IMR-90 (cell line): ENCODE data around the gene PLA2G2D. TPM values are rescaled to one million over a fixed set of nuclear protein-coding genes. Genes with fewer than 3 reads are reported as not detected.

Experiments
- ATAC-seq: fragments of 200-7000 bp; cut with Tn5 transposase; 2 replicates; pipeline ENCODE4 v1.9.1; 2020; ENCODE audit warnings: low read depth, mild to moderate bottlenecking, moderate library complexity
- BruUV-seq: library from RNA; stranded (reverse); fragments of 400-500 nt; replicated peaks from 2 replicates; lab custom pipeline; 2021; lab: Mats Ljungman, UMichigan
- CTCF ChIA-PET: fragments of 300-600 bp; formaldehyde crosslinking; extraction: SDS; loops from one replicate; lab custom pipeline; 2021; ENCODE audit warnings: antibody characterized with exemption; lab: Yijun Ruan, JAX
- POLR2A ChIA-PET: fragments of 300-600 bp; sonication (Branson Sonifier 250); formaldehyde crosslinking; loops from one replicate; lab custom pipeline; 2022; ENCODE audit warnings: antibody characterized with exemption; ENCODE audit not compliant: unreplicated experiment; lab: Charles Lee
- DNase-seq: peaks from one replicate; pipeline ENCODE4 v3.0.0; 2013
- H2AFZ ChIP-seq: replicated peaks from 2 replicates; pipeline ENCODE3; 2013; ENCODE audit warnings: low read length, mild to moderate bottlenecking; ENCODE audit not compliant: poor library complexity
- H2AK5ac ChIP-seq: 2 replicates; pipeline ENCODE4 v1.6.1; 2013; ENCODE audit warnings: low read depth, low read length, inconsistent platforms
- H2AK9ac ChIP-seq: replicated peaks from 2 replicates; pipeline ENCODE3; 2013; ENCODE audit warnings: mild to moderate bottlenecking, low read depth, low read length, moderate library complexity; ENCODE audit not compliant: poor library complexity
- H2BK120ac ChIP-seq: 2 replicates; pipeline ENCODE4 v1.6.1; 2013; ENCODE audit warnings: low read depth, low read length, inconsistent platforms
- H2BK15ac ChIP-seq: 3 replicates; pipeline ENCODE4 v1.6.1; 2013; ENCODE audit warnings: low read depth, low read length, inconsistent platforms
- H2BK20ac ChIP-seq: 2 replicates; pipeline ENCODE4 v1.6.1; 2013; ENCODE audit warnings: low read depth, mild to moderate bottlenecking, inconsistent platforms, low read length, moderate library complexity
- H2BK5ac ChIP-seq: 2 replicates; pipeline ENCODE4 v1.6.1; 2013; ENCODE audit warnings: mild to moderate bottlenecking, low read depth, low read length, inconsistent platforms; ENCODE audit not compliant: poor library complexity, severe bottlenecking
- H3K14ac ChIP-seq: replicated peaks from 2 replicates; pipeline ENCODE4 v1.6.1; 2013; ENCODE audit warnings: low read depth, low read length, inconsistent platforms
- H3K18ac ChIP-seq: 2 replicates; pipeline ENCODE4 v1.6.1; 2013; ENCODE audit warnings: low read depth, low read length, control low read depth
- H3K23ac ChIP-seq: 2 replicates; pipeline ENCODE4 v1.6.1; 2013; ENCODE audit warnings: low read depth, low read length, inconsistent platforms
- H3K27ac ChIP-seq: 2 replicates; pipeline ENCODE4 v1.5.1; 2013; ENCODE audit warnings: mild to moderate bottlenecking, control low read depth, low read length; ENCODE audit not compliant: insufficient read depth
- H3K27me3 ChIP-seq: 2 replicates; pipeline ENCODE4 v1.6.1; 2013; ENCODE audit warnings: low read length; ENCODE audit not compliant: control insufficient read depth, insufficient read depth
- H3K36me3 ChIP-seq: 2 replicates; pipeline ENCODE4 v1.6.1; 2013; ENCODE audit warnings: low read length, mixed read lengths; ENCODE audit not compliant: control insufficient read depth, insufficient read depth
- H3K4ac ChIP-seq: 2 replicates; pipeline ENCODE4 v1.6.1; 2013; ENCODE audit warnings: low read depth, low read length, inconsistent platforms
- H3K4me1 ChIP-seq: 2 replicates; pipeline ENCODE4 v1.6.1; 2013; ENCODE audit warnings: low read length, mixed read lengths; ENCODE audit not compliant: control insufficient read depth, insufficient read depth
- H3K4me2 ChIP-seq: 2 replicates; pipeline ENCODE4 v1.6.1; 2013; ENCODE audit warnings: low read depth, mild to moderate bottlenecking, control low read depth, low read length, moderate library complexity
- H3K4me3 ChIP-seq: 2 replicates; pipeline ENCODE4 v1.5.1; 2013; ENCODE audit warnings: low read depth, mild to moderate bottlenecking, control low read depth, low read length, moderate library complexity; ENCODE audit not compliant: insufficient read depth
- H3K56ac ChIP-seq: 2 replicates; pipeline ENCODE4 v1.6.1; 2013; ENCODE audit warnings: low read length, inconsistent platforms; ENCODE audit not compliant: insufficient read depth; ENCODE audit errors: extremely low read depth
- H3K79me1 ChIP-seq, 2 experiments: 2 replicates each; pipeline ENCODE4 v1.6.1; 2013; ENCODE audit warnings: low read length in 2 of 2, inconsistent platforms in 1 of 2, low read depth in 1 of 2
- H3K9ac ChIP-seq: 2 replicates; pipeline ENCODE4 v1.6.1; 2013; ENCODE audit warnings: low read depth, low read length, control low read depth
- H3K9me1 ChIP-seq: 2 replicates; pipeline ENCODE4 v1.6.1; 2013; ENCODE audit warnings: low read length, inconsistent platforms; ENCODE audit not compliant: insufficient read depth
- H3K9me3 ChIP-seq: 2 replicates; pipeline ENCODE4 v1.6.1; 2013; ENCODE audit warnings: low read length; ENCODE audit not compliant: control insufficient read depth, insufficient read depth
- H4K20me1 ChIP-seq: 2 replicates; pipeline ENCODE4 v1.6.1; 2013; ENCODE audit warnings: low read length, inconsistent platforms; ENCODE audit not compliant: insufficient read depth
- H4K5ac ChIP-seq: 2 replicates; pipeline ENCODE4 v1.6.1; 2013; ENCODE audit warnings: mild to moderate bottlenecking, low read depth, low read length, control low read depth
- H4K8ac ChIP-seq, 2 experiments: 2 replicates each; pipeline ENCODE4 v1.6.1; 2013; ENCODE audit warnings: low read depth in 2 of 2, low read length in 2 of 2, control low read depth in 1 of 2, inconsistent platforms in 1 of 2
- H4K91ac ChIP-seq: 2 replicates; pipeline ENCODE4 v1.6.1; 2013; ENCODE audit warnings: low read depth, low read length, inconsistent platforms; ENCODE audit not compliant: insufficient read depth
- BHLHE40 ChIP-seq: fragments of 150-350 bp; IDR thresholded peaks from 2 replicates; pipeline ENCODE4 v1.6.1; 2016; ENCODE audit warnings: mild to moderate bottlenecking, low read depth, low read length
- CEBPB ChIP-seq: IDR thresholded peaks from 2 replicates; pipeline ENCODE4 v1.6.1; 2012; ENCODE audit warnings: low read depth, low read length, improper control_type of control experiment
- FOS ChIP-seq: fragments of 150-350 bp; IDR thresholded peaks from 2 replicates; pipeline ENCODE4 v1.6.1; 2016; ENCODE audit warnings: low read depth, low read length
- MAFK ChIP-seq: IDR thresholded peaks from 2 replicates; pipeline ENCODE4 v1.6.1; 2012; ENCODE audit warnings: low read depth, low read length, improper control_type of control experiment
- MXI1 ChIP-seq: IDR thresholded peaks from 2 replicates; pipeline ENCODE4 v1.6.1; 2012; ENCODE audit warnings: low read depth, mild to moderate bottlenecking, low read length, moderate library complexity, borderline replicate concordance
- RAD21 ChIP-seq: IDR thresholded peaks from 2 replicates; pipeline ENCODE4 v1.6.1; 2012; ENCODE audit warnings: low read length, improper control_type of control experiment
- RCOR1 ChIP-seq: IDR thresholded peaks from 2 replicates; pipeline ENCODE4 v1.6.1; 2012; ENCODE audit warnings: mild to moderate bottlenecking, low read length, improper control_type of control experiment; ENCODE audit not compliant: insufficient replicate concordance
- WGBS, 2 experiments: methylation state at CpG; one replicate each; pipeline versions ENCODE4 v1.1.5 to v1.1.7; 2013; ENCODE audit warnings: missing lambda C conversion rate in 2 of 2; ENCODE audit not compliant: insufficient read length in 1 of 2; ENCODE audit errors: extremely low coverage in 2 of 2; 5-methylcytosine and 5-hydroxymethylcytosine counted together
- dilution Hi-C: fragments of 300-500 bp; cut with HindIII; formaldehyde crosslinking; loops from one replicate; pipeline ENCODE4 v1.14.3; 2018; ENCODE audit warnings: low sequenced_read_pairs; ENCODE audit not compliant: unreplicated experiment
- in situ Hi-C: fragments of 300-500 bp; cut with MboI; formaldehyde crosslinking; loops from 3 replicates; pipeline ENCODE4 v1.14.3; 2019; ENCODE audit warnings: low sequenced_read_pairs, inconsistent platforms, mixed read lengths
- intact Hi-C: fragments of 100-400 bp; cut with micrococcal nuclease; formaldehyde crosslinking; loops from 2 replicates; pipeline ENCODE4 v1.10.0; 2022
- polyA plus RNA-seq, 3 experiments: library from polyadenylated mRNA; depleted of rRNA; stranded (reverse); fragments of >200 nt; gene quantifications; 2 replicates each; pipeline ENCODE4 v1.2.3, GENCODE V29; 2012; ENCODE audit warnings: low replicate concordance in 1 of 3
- total RNA-seq: library from RNA; depleted of rRNA; stranded (reverse); fragments of >200 nt; gene quantifications from 2 replicates; pipeline ENCODE4 v1.2.3, GENCODE V29; 2012
- TF ChIP-seq, protein P1 (sequence below): conservative IDR thresholded peaks from 2 replicates; pipeline ENCODE4 v1.5.1; 2012; ENCODE audit warnings: mild to moderate bottlenecking, low read depth, low read length, improper control_type of control experiment
- TF ChIP-seq, protein P2 (sequence below): fragments of 150-350 bp; IDR thresholded peaks from 2 replicates; pipeline ENCODE4 v1.6.1; 2017; ENCODE audit warnings: mild to moderate bottlenecking, antibody characterized with exemption, low read length, low read depth

The PLA2G2D gene
- total and polyA plus RNA-seq, 2 of the 4 experiments (the other 2 are of a cell fraction) = not detected

DNA sequence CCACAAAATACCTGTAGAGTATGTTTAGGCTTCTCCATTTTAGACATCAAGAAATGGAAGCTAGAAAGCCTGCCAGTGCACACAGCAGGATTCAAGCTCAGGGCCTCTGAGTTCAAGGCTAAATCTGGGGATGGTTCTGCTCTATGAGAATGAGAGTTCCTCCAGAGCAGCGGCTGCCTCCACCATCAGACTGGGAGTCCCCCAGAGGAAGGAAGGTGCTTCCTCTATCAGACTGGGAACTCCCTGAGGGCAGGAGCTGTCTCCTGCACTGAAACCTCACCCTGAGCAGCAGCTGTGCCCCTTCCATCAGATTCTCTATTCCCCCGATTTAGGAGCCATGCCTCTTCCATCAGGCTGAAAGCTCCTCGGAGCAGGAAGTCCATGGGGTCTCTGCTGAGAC is 29.2 kb downstream of the PLA2G2D start:
- BruUV-seq = no TSS peak
- H3K4me2 ChIP-seq = no peak overlapping the region

More for the DNA sequence above, 29.2 kb downstream of the PLA2G2D start:
- H2AK5ac ChIP-seq = no peak overlapping the region
- in situ Hi-C loops = no loop called here
- no peak for TF ChIP-seq FOS
- TF ChIP-seq BHLHE40 = no peak
- no peak for TF ChIP-seq MAFK
- TF ChIP-seq MXI1 = no peak
- no peak for TF ChIP-seq RCOR1
- TF ChIP-seq, protein P1, sequence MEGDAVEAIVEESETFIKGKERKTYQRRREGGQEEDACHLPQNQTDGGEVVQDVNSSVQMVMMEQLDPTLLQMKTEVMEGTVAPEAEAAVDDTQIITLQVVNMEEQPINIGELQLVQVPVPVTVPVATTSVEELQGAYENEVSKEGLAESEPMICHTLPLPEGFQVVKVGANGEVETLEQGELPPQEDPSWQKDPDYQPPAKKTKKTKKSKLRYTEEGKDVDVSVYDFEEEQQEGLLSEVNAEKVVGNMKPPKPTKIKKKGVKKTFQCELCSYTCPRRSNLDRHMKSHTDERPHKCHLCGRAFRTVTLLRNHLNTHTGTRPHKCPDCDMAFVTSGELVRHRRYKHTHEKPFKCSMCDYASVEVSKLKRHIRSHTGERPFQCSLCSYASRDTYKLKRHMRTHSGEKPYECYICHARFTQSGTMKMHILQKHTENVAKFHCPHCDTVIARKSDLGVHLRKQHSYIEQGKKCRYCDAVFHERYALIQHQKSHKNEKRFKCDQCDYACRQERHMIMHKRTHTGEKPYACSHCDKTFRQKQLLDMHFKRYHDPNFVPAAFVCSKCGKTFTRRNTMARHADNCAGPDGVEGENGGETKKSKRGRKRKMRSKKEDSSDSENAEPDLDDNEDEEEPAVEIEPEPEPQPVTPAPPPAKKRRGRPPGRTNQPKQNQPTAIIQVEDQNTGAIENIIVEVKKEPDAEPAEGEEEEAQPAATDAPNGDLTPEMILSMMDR = no peak
- TF ChIP-seq, protein P2, sequence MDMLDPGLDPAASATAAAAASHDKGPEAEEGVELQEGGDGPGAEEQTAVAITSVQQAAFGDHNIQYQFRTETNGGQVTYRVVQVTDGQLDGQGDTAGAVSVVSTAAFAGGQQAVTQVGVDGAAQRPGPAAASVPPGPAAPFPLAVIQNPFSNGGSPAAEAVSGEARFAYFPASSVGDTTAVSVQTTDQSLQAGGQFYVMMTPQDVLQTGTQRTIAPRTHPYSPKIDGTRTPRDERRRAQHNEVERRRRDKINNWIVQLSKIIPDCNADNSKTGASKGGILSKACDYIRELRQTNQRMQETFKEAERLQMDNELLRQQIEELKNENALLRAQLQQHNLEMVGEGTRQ = no peak
- TF ChIP-seq RAD21 = no peak
- TF ChIP-seq CEBPB = no peak
- no peak overlapping the region for H4K91ac ChIP-seq
- H3K14ac ChIP-seq = no peak overlapping the region
- ChIA-PET CTCF (no interaction called here), POLR2A (no interaction called here)
- H2BK15ac ChIP-seq = no peak overlapping the region
- no peak for ATAC-seq
- no peaks in the 10 kb centered on the region for H3K36me3 ChIP-seq
- WGBS, 2 experiments = 71% methylated on average over 2 of the region's 3 CpGs; no CpG with 5 or more reads in 1 of the 2 experiments
- H2AFZ ChIP-seq = no peak overlapping the region
- H3K79me1 ChIP-seq = no peaks in the 10 kb centered on the region
- no peak overlapping the region for H3K18ac ChIP-seq
- DNase-seq = no peak
- H3K4me1 ChIP-seq = no peaks in the 10 kb centered on the region
- peaks cover 31% of the 10 kb centered on the region for H3K27me3 ChIP-seq
- H2AK9ac ChIP-seq = no peak overlapping the region
- no peak overlapping the region for H2BK5ac ChIP-seq
- H3K23ac ChIP-seq = no peak overlapping the region
- H2BK120ac ChIP-seq = no peak overlapping the region
- no peaks in the 10 kb centered on the region for H3K9me1 ChIP-seq
- no peak overlapping the region for H2BK20ac ChIP-seq
- H4K5ac ChIP-seq = no peak overlapping the region
- no peak overlapping the region for H3K56ac ChIP-seq
- intact Hi-C loops = no loop called here
- dilution Hi-C loops = no loop called here
- H3K4me3 ChIP-seq = no peak overlapping the region
- H3K4ac ChIP-seq = no peak overlapping the region
- H3K9me3 ChIP-seq = no peaks in the 10 kb centered on the region
- H3K9ac ChIP-seq = no peak overlapping the region
- H3K27ac ChIP-seq = no peak overlapping the region
- H4K8ac ChIP-seq = no peak overlapping the region
- no peaks in the 10 kb centered on the region for H4K20me1 ChIP-seq
